Stomach (tissue), 4 donors: ENCODE measurements around the gene UBE2V1.

Source experiments
- EP300 ChIP-seq: sonication (generic); formaldehyde crosslinking; IDR thresholded peaks from one replicate; pipeline ENCODE4 v1.6.1; 2017; ENCODE audit warnings: antibody characterized with exemption
- TF ChIP-seq, protein P1 (sequence below), 7 experiments: fragments of 450-650 bp in 4 of 7; fragments of 200-600 bp in 3 of 7; sonication (generic) in 3 of 7; IDR thresholded peaks; one replicate each; pipeline ENCODE4 v1.5.1; 2016 to 2019; ENCODE audit warnings: antibody characterized with exemption in 7 of 7, control low read depth in 2 of 7, mild to moderate bottlenecking in 1 of 7

DNA sequence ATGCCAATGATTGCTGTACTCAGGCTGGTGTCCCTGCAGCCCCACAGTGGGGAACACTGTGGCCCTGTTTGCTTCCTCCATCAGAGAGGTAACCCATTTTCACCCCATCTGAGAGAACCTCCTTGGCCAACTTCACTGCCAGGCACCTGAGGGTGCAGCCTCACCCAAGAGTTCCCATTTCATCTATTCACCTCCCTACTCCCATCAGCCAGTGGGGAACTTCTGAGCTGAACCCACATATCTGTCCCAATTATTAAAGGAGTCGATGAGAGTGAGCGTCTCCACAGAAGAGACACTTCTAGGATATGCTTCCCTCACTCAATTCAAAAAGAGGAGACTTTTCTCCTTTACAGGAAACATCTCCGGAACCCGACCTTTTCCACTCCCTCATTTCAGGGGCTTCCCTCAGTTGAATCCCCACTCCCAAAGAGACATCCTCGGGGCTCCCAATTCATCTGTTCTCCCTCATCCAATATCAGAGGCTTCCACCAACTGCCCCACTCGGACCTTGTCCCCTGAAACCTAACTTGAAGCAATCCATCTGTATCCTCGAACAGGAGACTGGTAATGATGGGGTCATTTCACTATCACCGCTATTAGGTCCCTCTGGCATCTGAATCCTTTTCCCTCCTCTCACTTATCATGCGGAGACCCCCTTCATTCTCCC, 988 bp downstream of the UBE2V1 start:
- TF ChIP-seq, protein P1, sequence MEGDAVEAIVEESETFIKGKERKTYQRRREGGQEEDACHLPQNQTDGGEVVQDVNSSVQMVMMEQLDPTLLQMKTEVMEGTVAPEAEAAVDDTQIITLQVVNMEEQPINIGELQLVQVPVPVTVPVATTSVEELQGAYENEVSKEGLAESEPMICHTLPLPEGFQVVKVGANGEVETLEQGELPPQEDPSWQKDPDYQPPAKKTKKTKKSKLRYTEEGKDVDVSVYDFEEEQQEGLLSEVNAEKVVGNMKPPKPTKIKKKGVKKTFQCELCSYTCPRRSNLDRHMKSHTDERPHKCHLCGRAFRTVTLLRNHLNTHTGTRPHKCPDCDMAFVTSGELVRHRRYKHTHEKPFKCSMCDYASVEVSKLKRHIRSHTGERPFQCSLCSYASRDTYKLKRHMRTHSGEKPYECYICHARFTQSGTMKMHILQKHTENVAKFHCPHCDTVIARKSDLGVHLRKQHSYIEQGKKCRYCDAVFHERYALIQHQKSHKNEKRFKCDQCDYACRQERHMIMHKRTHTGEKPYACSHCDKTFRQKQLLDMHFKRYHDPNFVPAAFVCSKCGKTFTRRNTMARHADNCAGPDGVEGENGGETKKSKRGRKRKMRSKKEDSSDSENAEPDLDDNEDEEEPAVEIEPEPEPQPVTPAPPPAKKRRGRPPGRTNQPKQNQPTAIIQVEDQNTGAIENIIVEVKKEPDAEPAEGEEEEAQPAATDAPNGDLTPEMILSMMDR (IDR thresholded peaks at IDR 0.05) = no peak
- TF ChIP-seq EP300 = no peak
